ENCODE measurements around the gene ZNF423. TPM values are rescaled to one million over a fixed set of nuclear protein-coding genes. Genes with fewer than 3 reads are reported as not detected.

Gene ZNF423
- total RNA-seq, 4 donors from 2014 or later, result 0.72 to 5.9 (median 1.1) TPM

DNA sequence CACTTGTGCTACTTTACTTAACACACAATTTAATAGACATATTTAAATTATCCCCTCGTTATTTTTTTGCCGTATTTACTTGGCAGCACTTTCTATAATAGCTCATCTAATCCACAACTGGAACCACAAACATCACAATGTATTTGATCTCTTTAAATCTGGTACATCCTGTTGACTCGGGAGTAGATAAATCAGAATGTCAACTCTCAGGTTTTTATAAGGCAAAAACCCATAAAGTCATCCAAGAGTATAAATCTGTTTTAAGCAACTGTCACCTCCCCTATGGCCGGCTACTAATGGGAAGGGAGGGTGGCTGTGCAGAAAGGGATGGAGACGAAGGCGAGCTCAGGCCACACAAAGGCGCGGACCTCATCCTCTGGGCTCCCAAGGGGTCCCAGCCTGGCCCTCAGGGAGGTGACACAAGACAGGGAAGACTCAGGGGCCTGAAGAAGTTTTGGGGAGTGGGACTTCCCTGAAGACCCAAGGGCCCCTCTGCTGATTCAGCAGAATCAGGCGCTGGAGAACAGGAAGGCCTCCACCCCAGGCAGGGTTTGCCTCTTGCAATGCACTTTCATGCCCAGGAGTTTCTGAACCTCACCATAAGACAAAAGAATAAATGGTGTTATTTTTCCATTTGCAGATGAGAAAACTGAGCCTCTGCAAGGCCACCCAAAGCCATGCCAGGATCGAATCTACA, 122.5 kb downstream of the ZNF423 start:
- no peak overlapping the region for H3K4me3 ChIP-seq
- TF ChIP-seq, protein P1, sequence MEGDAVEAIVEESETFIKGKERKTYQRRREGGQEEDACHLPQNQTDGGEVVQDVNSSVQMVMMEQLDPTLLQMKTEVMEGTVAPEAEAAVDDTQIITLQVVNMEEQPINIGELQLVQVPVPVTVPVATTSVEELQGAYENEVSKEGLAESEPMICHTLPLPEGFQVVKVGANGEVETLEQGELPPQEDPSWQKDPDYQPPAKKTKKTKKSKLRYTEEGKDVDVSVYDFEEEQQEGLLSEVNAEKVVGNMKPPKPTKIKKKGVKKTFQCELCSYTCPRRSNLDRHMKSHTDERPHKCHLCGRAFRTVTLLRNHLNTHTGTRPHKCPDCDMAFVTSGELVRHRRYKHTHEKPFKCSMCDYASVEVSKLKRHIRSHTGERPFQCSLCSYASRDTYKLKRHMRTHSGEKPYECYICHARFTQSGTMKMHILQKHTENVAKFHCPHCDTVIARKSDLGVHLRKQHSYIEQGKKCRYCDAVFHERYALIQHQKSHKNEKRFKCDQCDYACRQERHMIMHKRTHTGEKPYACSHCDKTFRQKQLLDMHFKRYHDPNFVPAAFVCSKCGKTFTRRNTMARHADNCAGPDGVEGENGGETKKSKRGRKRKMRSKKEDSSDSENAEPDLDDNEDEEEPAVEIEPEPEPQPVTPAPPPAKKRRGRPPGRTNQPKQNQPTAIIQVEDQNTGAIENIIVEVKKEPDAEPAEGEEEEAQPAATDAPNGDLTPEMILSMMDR (IDR thresholded peaks at IDR 0.05), result no peak
- TF ChIP-seq POLR2A (IDR thresholded peaks at IDR 0.05), result no peak
- H3K9me3 ChIP-seq, result peaks cover 0 to 6% (median 4%) of the 10 kb centered on the region in 3 donors
- no peak for DNase-seq
- intact Hi-C loops (cut with DNase I), result no loop called here
- no peak overlapping the region for H3K27ac ChIP-seq
- H3K36me3 ChIP-seq, result peaks cover 0 to 10% (median 0%) of the 10 kb centered on the region in 3 donors
- 75 to 79% methylated on average over 9 to 10 of the region's 10 CpGs for WGBS, 2 donors
- no peaks in the 10 kb centered on the region for H3K4me1 ChIP-seq
- H3K27me3 ChIP-seq, result no peaks in the 10 kb centered on the region

GRCh38 chr16:49731911-49732310, 124.0 kb downstream of the ZNF423 start:
- H3K36me3 ChIP-seq, result peaks cover 0 to 10% (median 0%) of the 10 kb centered on the region in 3 donors
- TF ChIP-seq POLR2A (IDR thresholded peaks at IDR 0.05), result no peak
- TF ChIP-seq, protein P1 (IDR thresholded peaks at IDR 0.05), result no peak
- H3K27me3 ChIP-seq, result no peaks in the 10 kb centered on the region
- H3K9me3 ChIP-seq, result peaks cover 0 to 6% (median 4%) of the 10 kb centered on the region in 3 donors
- intact Hi-C loops (cut with DNase I), result no loop called here
- no peaks in the 10 kb centered on the region for H3K4me1 ChIP-seq
- no peak for DNase-seq
- H3K27ac ChIP-seq, result no peak overlapping the region
- no peak overlapping the region for H3K4me3 ChIP-seq
- 84 to 86% methylated on average over 3 of the region's 3 CpGs for WGBS, 2 donors

DNA sequence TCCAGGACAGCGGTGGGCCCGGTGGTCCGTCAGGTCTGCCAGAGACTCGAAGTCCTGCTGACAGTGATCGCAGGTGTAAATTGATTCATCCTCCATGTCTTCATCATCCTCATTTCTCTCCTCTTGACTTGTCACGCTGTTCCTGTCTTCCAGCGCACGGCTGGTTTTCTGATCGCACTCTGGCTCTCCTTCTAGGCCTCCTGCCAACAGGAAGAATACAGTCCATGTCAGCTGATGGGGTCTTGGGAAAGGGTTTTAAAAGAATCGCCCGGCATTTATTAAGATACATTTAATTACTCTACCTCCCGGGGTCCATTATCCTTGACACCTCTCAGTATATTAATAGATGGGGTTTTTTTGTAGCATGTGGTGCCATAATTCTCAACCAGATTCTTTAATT, 125.1 kb downstream of the ZNF423 start:
- Histone ChIP-seq H3K9me3 (peaks cover 0 to 6% (median 4%) of the 10 kb centered on the region in 3 donors), H3K27me3 (no peaks in the 10 kb centered on the region), H3K4me3 (no peak overlapping the region), H3K36me3 (peaks cover 0 to 10% (median 0%) of the 10 kb centered on the region in 3 donors), H3K27ac (no peak overlapping the region), H3K4me1 (no peaks in the 10 kb centered on the region)
- intact Hi-C loops (cut with DNase I), result no loop called here
- WGBS, 2 donors, result 86 to 88% methylated on average over 12 of the region's 12 CpGs
- no peak for TF ChIP-seq POLR2A (IDR thresholded peaks at IDR 0.05)
- no peak for DNase-seq

DNA sequence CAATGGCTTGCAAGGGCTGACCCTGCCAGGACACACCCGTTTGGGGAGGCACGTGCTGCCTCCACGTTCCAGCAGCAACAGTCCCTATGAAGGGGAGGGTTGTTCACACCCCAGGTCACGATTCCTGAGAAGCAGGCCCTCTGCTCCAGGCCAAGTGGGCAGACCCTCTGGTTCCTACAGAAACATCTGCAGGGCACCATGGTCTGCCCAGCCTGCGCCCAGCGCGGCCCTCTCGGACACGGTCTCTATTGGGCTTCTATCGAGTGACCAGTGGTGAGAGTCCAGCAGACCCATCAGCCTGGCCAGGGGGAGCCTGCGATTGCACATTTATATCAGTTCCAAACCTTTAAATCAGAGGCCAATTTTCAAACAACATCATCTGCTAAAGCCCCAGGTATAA, 128.3 kb downstream of the ZNF423 start:
- DNase-seq, result no peak

DNA sequence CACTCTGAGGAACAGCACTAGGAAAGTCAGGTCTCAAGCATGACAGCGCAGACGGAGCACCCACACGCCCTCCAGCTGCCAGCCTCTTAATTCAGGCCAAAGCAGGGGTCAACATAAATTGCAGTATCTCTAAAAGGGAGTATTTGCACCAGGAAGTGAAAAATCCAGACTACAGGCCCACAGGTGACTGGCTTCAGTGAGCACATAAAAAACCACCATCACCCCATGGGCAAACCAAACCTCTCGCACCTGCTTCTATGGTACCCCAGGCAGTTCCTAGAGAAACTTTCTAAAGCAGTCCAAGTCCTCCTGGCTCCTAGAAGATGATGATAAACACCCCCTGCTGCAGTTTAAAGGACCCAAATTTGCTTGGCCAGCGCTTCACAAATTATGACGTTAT, 129.8 kb downstream of the ZNF423 start:
- no peaks in the 10 kb centered on the region for H3K4me1 ChIP-seq
- intact Hi-C loops (cut with DNase I), result no loop called here
- WGBS, 2 donors, result 82 to 98% methylated on average over 6 of the region's 6 CpGs
- no peak for TF ChIP-seq POLR2A (IDR thresholded peaks at IDR 0.05)
- TF ChIP-seq, protein P1 (IDR thresholded peaks at IDR 0.05), result no peak
- H3K36me3 ChIP-seq, result peaks cover 0 to 10% (median 0%) of the 10 kb centered on the region in 3 donors
- no peak overlapping the region for H3K4me3 ChIP-seq
- DNase-seq, result no peak
- H3K9me3 ChIP-seq, result peaks cover 0 to 6% (median 4%) of the 10 kb centered on the region in 3 donors
- H3K27me3 ChIP-seq, result no peaks in the 10 kb centered on the region
- no peak overlapping the region for H3K27ac ChIP-seq

More for the DNA sequence above, 128.3 kb downstream of the ZNF423 start:
- peaks cover 0 to 10% (median 0%) of the 10 kb centered on the region in 3 donors for H3K36me3 ChIP-seq
- intact Hi-C loops (cut with DNase I), result no loop called here
- TF ChIP-seq, protein P1 (IDR thresholded peaks at IDR 0.05), result no peak
- TF ChIP-seq POLR2A (IDR thresholded peaks at IDR 0.05), result no peak
- WGBS, 2 donors, result 82 to 97% methylated on average over 2 to 6 of the region's 11 CpGs
- H3K4me1 ChIP-seq, result no peaks in the 10 kb centered on the region
- peaks cover 0 to 6% (median 4%) of the 10 kb centered on the region in 3 donors for H3K9me3 ChIP-seq
- H3K4me3 ChIP-seq, result no peak overlapping the region
- H3K27ac ChIP-seq, result no peak overlapping the region
- H3K27me3 ChIP-seq, result no peaks in the 10 kb centered on the region
